ENCODE data around the gene SMURF2. TPM values are rescaled to one million over a fixed set of nuclear protein-coding genes. Genes with fewer than 3 reads are reported as not detected.

Gene SMURF2
- polyA plus RNA-seq, 1 of the 3 experiments (the other 2 are of a cell fraction), result 36.6 TPM

- Histone ChIP-seq H3K9me2 (no peaks in the 10 kb centered on the region), H3K4me2 (peak within 1 kb of the TSS; percentile 90), H3K4me1 (ENCODE audit: control insufficient read depth in 1 of 2, insufficient read depth in 2 of 2, low read depth in 1 of 2, low read length in 1 of 2) (peaks cover 27 to 29% of the 10 kb centered on the region in 2 experiments), H3K9ac (peak within 1 kb of the TSS; percentile 67), H3K9me3 (no peaks in the 10 kb centered on the region), H2AFZ (ENCODE audit: low read depth) (peak within 1 kb of the TSS; percentile 60; the same call in 1 of the 2 replicates), H3K4me3 (ENCODE audit: low read depth in 2 of 2, low read length in 1 of 2) (peak within 1 kb of the TSS; percentile 78 to 81), H4K20me1 (ENCODE audit: insufficient read depth) (peaks cover 49% of the 10 kb centered on the region), H3K27ac (ENCODE audit: low read depth in 2 of 2, low read length in 1 of 2) (peak within 1 kb of the TSS; percentile 87 to 99), H3K27me3 (ENCODE audit: insufficient read depth) (no peaks in the 10 kb centered on the region), H3F3A (replicated peaks; ENCODE audit: insufficient read depth) (peaks cover 53% of the 10 kb centered on the region), H3K79me2 (ENCODE audit: insufficient read depth) (peaks cover 74% of the 10 kb centered on the region), H3K36me3 (replicated peaks in 1 of 2; ENCODE audit: control insufficient read depth in 1 of 2, insufficient read depth in 2 of 2, low read length in 1 of 2) (peaks cover 55 to 58% of the 10 kb centered on the region in 2 experiments)
- ChIA-PET CTCF (interaction anchor here (0.6 to 13.6 kb wide), 17 partner anchors 8 to 280 kb away, joined by 3 to 122 read pairs (median 3); partner anchors contain the start of genes CEP95 and DDX5), POLR2A (interaction anchor here (0.5 to 4.2 kb wide), 9 partner anchors 8 to 166 kb away, joined by 3 to 140 read pairs (median 4); partner anchors contain the start of genes CEP95 and DDX5)
- DNase-seq, result peak; percentile 96
- 2% methylated on average over 46 of the region's 50 CpGs for WGBS (ENCODE audit: low lambda C conversion rate)
- TF ChIP-seq ELF1 (IDR thresholded peaks at IDR 0.05), result peak; percentile 79; the same call in 1 of the 2 replicates
- peak; percentile 20 for TF ChIP-seq TCF12 (IDR thresholded peaks at IDR 0.05)
- TF ChIP-seq EZH2phosphoT487 (IDR thresholded peaks at IDR 0.05; ENCODE audit: borderline replicate concordance, low read depth), result no peak
- peak; percentile 13; the same call in 1 of the 2 replicates for TF ChIP-seq MEF2A (IDR thresholded peaks at IDR 0.05; ENCODE audit: borderline replicate concordance, low read depth)
- no peak for TF ChIP-seq TEAD4 (IDR thresholded peaks at IDR 0.05; ENCODE audit: borderline replicate concordance, insufficient read depth)
- TF ChIP-seq NFIC (IDR thresholded peaks at IDR 0.05; ENCODE audit: borderline replicate concordance), result no peak; the same call in 1 of the 2 replicates
- no peak for TF ChIP-seq RFX5 (IDR thresholded peaks at IDR 0.05; ENCODE audit: low read length)
- peak; percentile 43 for TF ChIP-seq RAD21 (IDR thresholded peaks at IDR 0.05; ENCODE audit: low read length)
- TF ChIP-seq SMC3 (IDR thresholded peaks at IDR 0.05; ENCODE audit: low read depth, low read length), result no peak
- peak; percentile 84 for TF ChIP-seq GABPA (IDR thresholded peaks at IDR 0.05; ENCODE audit: low read depth)
- TF ChIP-seq USF1 (IDR thresholded peaks at IDR 0.05; ENCODE audit: borderline replicate concordance, low read depth), result no peak
- TF ChIP-seq, protein P1, sequence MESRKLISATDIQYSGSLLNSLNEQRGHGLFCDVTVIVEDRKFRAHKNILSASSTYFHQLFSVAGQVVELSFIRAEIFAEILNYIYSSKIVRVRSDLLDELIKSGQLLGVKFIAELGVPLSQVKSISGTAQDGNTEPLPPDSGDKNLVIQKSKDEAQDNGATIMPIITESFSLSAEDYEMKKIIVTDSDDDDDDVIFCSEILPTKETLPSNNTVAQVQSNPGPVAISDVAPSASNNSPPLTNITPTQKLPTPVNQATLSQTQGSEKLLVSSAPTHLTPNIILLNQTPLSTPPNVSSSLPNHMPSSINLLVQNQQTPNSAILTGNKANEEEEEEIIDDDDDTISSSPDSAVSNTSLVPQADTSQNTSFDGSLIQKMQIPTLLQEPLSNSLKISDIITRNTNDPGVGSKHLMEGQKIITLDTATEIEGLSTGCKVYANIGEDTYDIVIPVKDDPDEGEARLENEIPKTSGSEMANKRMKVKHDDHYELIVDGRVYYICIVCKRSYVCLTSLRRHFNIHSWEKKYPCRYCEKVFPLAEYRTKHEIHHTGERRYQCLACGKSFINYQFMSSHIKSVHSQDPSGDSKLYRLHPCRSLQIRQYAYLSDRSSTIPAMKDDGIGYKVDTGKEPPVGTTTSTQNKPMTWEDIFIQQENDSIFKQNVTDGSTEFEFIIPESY (IDR thresholded peaks at IDR 0.05; ENCODE audit: borderline replicate concordance, low read depth), result 0 out of 2 replicates have a peak, but pooled peaks have one; percentile 14
- TF ChIP-seq NRF1 (IDR thresholded peaks at IDR 0.05; ENCODE audit: low read depth, low read length), result peak; percentile 96
- TF ChIP-seq CTCF (IDR thresholded peaks at IDR 0.05), result peak; percentile 74
- TF ChIP-seq EP300 (IDR thresholded peaks at IDR 0.05; ENCODE audit: borderline replicate concordance in 1 of 2, low read depth in 1 of 2, low read length in 1 of 2), result no peak
- TF ChIP-seq, protein P2, sequence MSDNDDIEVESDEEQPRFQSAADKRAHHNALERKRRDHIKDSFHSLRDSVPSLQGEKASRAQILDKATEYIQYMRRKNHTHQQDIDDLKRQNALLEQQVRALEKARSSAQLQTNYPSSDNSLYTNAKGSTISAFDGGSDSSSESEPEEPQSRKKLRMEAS (IDR thresholded peaks at IDR 0.05; ENCODE audit: low read depth), result peak; percentile 66
- peak; percentile 98 for TF ChIP-seq MXI1 (IDR thresholded peaks at IDR 0.05; ENCODE audit: low read depth, low read length)
- TF ChIP-seq, protein P3, sequence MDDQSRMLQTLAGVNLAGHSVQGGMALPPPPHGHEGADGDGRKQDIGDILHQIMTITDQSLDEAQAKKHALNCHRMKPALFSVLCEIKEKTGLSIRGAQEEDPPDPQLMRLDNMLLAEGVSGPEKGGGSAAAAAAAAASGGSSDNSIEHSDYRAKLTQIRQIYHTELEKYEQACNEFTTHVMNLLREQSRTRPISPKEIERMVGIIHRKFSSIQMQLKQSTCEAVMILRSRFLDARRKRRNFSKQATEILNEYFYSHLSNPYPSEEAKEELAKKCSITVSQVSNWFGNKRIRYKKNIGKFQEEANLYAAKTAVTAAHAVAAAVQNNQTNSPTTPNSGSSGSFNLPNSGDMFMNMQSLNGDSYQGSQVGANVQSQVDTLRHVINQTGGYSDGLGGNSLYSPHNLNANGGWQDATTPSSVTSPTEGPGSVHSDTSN (IDR thresholded peaks at IDR 0.05), result peak; percentile 74
- TF ChIP-seq IRF3 (IDR thresholded peaks at IDR 0.05; ENCODE audit: low read depth, low read length), result no peak
- TF ChIP-seq FOXM1 (IDR thresholded peaks at IDR 0.05; ENCODE audit: low read depth), result no peak
- TF ChIP-seq TAF1 (IDR thresholded peaks at IDR 0.05; ENCODE audit: borderline replicate concordance, low read depth, low read length), result peak; percentile 91
- TF ChIP-seq FOXJ3 (CRISPR knock-in tag; IDR thresholded peaks at IDR 0.05), result no peak
Observed at GRCh38 chr17:64496786-64497564, 165.1 kb downstream of the SMURF2 start, which contains the start of gene POLG2. TSS of gene POLG2 (minus strand) at chr17:64497054. CDS start at chr17:64496968, 86 bp downstream.
